Stomach (tissue), 4 donors: ENCODE measurements around the gene RHBDL1.

ENCODE experiments used
- CTCF ChIP-seq, 7 experiments: fragments of 450-650 bp in 4 of 7; fragments of 200-600 bp in 3 of 7; sonication (generic) in 3 of 7; IDR thresholded peaks; one replicate each; pipeline ENCODE4 v1.5.1; 2016 to 2019; ENCODE audit warnings: antibody characterized with exemption in 7 of 7, control low read depth in 2 of 7, mild to moderate bottlenecking in 1 of 7
- EP300 ChIP-seq: sonication (generic); formaldehyde crosslinking; IDR thresholded peaks from one replicate; pipeline ENCODE4 v1.6.1; 2017; ENCODE audit warnings: antibody characterized with exemption
- POLR2A ChIP-seq, 4 donors: fragments of 450-650 bp; IDR thresholded peaks; one replicate each; pipeline ENCODE4 v1.6.1; 2016; ENCODE audit warnings: antibody characterized with exemption in 4 of 4, control low read depth in 2 of 4, mild to moderate bottlenecking in 1 of 4, moderate library complexity in 1 of 4

GRCh38 chr16:661184-661821, 14.2 kb upstream of the RHBDL1 start:
- TF ChIP-seq CTCF (IDR thresholded peaks at IDR 0.05) (peak in 2 of 7 experiments; percentile 2 to 21), EP300 (no peak), POLR2A (IDR thresholded peaks at IDR 0.05) (no peak)
